LoVo (cell line): ENCODE data around the gene MPDZ.

ENCODE experiments used
- DNase-seq: peaks from one replicate; pipeline ENCODE4 v3.0.0-alpha.2; 2016; ENCODE audit warnings: low spot score

Gene MPDZ, protein sequence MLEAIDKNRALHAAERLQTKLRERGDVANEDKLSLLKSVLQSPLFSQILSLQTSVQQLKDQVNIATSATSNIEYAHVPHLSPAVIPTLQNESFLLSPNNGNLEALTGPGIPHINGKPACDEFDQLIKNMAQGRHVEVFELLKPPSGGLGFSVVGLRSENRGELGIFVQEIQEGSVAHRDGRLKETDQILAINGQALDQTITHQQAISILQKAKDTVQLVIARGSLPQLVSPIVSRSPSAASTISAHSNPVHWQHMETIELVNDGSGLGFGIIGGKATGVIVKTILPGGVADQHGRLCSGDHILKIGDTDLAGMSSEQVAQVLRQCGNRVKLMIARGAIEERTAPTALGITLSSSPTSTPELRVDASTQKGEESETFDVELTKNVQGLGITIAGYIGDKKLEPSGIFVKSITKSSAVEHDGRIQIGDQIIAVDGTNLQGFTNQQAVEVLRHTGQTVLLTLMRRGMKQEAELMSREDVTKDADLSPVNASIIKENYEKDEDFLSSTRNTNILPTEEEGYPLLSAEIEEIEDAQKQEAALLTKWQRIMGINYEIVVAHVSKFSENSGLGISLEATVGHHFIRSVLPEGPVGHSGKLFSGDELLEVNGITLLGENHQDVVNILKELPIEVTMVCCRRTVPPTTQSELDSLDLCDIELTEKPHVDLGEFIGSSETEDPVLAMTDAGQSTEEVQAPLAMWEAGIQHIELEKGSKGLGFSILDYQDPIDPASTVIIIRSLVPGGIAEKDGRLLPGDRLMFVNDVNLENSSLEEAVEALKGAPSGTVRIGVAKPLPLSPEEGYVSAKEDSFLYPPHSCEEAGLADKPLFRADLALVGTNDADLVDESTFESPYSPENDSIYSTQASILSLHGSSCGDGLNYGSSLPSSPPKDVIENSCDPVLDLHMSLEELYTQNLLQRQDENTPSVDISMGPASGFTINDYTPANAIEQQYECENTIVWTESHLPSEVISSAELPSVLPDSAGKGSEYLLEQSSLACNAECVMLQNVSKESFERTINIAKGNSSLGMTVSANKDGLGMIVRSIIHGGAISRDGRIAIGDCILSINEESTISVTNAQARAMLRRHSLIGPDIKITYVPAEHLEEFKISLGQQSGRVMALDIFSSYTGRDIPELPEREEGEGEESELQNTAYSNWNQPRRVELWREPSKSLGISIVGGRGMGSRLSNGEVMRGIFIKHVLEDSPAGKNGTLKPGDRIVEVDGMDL (N-terminal part only)

GRCh38 chr9:13279284-13280141 lies at the start of gene MPDZ:
TSS of gene MPDZ (minus strand) at chr9:13279692. CDS start at chr9:13250315, 29,377 bp downstream.
- no peak for DNase-seq

- no peak for DNase-seq
Observed at GRCh38 chr9:13324988-13325387, 45.5 kb upstream of the MPDZ start.

GRCh38 chr9:13322828-13323550 lies 43.5 kb upstream of the MPDZ start:
- no peak for DNase-seq

GRCh38 chr9:13318027-13318426 lies 38.5 kb upstream of the MPDZ start:
- DNase-seq, result no peak

DNA sequence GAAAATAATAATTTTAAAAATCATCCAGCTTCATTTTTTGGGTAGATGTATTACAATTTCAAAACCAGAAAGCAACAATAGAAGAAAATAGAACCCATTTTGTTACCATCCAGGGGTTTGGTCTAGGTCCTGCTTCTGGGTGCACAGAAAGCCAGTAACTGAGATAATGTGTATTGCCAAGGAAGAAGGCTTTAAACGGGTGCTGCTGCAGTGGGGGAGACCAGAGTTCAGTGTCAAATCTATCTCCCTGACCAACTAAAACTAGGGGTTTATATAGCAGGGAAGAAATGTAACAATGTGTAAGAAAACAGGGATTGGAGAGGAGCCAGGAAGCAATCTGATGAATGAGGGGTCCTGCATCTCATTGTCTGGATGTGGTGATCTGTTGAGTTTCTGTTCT lies 17.5 kb upstream of the MPDZ start:
- DNase-seq, result no peak

- DNase-seq, result no peak
Observed at GRCh38 chr9:13295556-13295955, 16.1 kb upstream of the MPDZ start.

GRCh38 chr9:13292782-13293181 lies 13.3 kb upstream of the MPDZ start:
- no peak for DNase-seq

GRCh38 chr9:13292158-13292557 lies 12.7 kb upstream of the MPDZ start:
- no peak for DNase-seq

- no peak for DNase-seq
Observed at GRCh38 chr9:13291718-13292117, 12.2 kb upstream of the MPDZ start.

DNA sequence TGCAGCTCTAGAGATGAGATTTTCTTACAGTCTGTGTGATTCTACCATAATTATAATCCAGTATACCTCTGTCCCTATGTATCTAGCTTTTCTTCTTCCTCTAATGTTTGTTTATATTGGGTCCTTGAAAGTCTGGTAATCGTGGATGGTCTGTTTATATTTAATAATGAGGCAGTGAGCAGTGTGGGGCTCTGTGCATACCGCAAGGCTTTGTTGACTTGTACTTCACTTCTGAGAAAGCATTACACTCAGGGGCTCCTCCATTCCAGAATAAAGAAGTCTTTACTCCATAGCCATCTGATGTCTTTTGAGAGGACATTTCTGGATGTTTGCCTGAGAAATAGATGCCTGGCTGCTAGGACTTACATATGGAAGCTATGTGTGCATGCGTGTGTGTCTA lies 4.5 kb upstream of the MPDZ start:
- no peak for DNase-seq

DNA sequence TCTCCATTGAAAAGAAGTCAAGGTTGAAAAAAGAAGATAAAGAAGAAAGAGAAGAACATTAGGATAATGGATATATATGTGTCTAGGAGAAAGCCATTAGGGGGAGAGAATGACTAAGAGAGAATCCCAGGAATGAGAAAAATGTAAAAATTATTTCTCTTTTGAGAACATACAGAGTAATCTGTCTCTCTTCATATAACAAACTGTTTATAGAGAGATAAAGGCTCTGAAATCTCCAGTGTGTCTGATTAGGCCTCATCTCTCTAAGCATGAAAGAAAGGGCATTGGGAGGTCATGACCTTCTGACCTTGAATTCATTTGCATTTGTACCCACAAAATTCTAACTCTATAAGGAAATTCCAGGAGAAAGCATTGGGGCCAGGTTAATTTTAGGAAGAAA lies 3.5 kb upstream of the MPDZ start:
- DNase-seq, result no peak

- no peak for DNase-seq
Observed at GRCh38 chr9:13281356-13282016, 2.0 kb upstream of the MPDZ start.

- no peak for DNase-seq
Observed at GRCh38 chr9:13278368-13279246, 885 bp downstream of the MPDZ start.

DNA sequence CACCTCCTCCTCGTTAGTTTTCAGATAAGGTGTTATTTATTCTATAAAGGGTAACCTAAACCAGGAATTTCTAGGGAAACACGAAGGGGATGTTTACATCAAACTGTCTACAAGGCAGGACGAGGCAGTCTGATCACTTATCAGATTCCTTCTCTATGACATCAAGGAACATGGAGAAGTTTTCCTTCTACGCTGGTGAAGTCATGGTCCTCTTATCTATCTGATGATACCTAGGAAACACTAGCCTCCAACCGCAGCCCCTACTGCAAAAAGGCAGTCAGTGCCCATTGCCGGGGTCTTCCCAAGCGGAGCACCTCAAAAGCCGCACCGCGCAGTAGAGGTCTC lies 1.5 kb downstream of the MPDZ start:
- no peak for DNase-seq

DNA sequence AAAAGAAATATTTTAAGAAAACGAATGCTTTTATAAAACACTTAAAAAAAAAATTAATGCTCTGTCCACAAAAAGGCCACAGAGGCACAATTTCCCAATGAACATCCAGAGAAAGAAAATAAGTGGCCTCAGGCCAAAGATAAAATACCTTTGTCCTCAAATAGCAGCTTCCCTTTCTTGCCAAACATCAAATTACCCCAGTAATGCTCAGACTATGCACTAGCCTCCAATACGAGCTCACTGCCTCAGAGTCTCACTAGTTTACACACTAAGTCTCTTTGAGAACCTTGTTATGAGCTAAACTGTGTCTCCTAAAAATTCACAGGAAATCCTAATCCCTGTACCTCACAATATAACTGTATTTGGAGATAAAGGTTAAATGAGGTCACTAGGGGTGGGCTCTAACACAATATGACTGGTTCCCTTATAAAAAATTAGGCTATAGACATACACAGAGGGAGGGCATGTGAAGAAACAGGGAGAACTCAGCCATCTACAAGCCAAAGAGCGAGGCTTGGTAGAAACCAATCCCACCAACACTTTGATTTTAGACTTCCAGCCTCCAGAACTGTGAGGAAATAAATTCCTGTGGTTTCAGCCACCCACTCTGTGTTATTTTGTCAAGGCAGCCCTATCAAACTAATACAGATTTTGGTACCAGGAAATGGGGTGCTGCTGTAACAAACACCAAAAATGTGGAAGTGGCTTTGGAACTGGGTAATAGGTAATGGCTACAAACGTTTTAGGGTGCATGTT lies 4.4 kb downstream of the MPDZ start:
- DNase-seq, result no peak

DNA sequence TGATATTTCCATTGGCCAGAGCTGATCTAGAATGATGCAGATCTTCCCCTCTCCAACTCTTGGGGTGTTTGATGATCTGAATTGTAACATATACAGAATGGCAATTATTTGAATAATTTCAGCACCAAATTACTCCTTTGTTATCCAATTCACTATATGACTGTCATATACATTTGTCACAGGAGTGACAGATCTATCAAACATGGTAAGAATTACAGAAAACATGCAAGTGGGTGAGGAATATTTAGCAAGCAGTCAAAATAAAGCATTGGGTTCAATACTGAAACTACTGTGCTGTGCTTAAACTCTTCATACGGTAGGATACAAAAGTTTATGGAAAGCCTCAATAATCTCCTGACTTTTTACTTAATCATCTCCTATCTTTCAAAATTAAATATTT lies 8.8 kb downstream of the MPDZ start:
- no peak for DNase-seq

- DNase-seq, result no peak
Observed at GRCh38 chr9:13269589-13270452, 9.7 kb downstream of the MPDZ start.

DNA sequence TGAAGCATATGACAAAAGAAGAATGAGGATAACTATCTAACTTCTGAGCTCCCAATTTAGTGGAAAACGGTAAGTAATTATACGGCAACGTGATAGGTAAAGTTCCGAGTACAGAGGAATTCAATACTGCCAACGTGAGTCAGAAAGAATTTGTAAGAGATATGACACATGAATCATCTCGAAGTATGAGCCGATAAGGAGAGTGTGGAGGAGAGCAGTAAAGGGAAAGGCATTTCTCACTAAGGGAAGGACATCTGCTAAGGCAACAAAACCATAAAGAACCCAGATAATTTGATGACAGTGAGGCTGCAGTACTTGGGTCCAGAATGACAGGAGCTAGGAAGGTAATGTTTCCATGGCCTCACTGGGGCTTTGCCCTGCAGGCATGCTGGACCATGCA lies 11.0 kb downstream of the MPDZ start:
- no peak for DNase-seq
